IMR-90 (cell line): Measurements from ENCODE around the gene ZYG11A. TPM values are rescaled to one million over a fixed set of nuclear protein-coding genes. Genes with fewer than 3 reads are reported as not detected.

ENCODE experiments used
- ATAC-seq: fragments of 200-7000 bp; cut with Tn5 transposase; 2 replicates; pipeline ENCODE4 v1.9.1; 2020; ENCODE audit warnings: low read depth, mild to moderate bottlenecking, moderate library complexity
- BruUV-seq: library from RNA; stranded (reverse); fragments of 400-500 nt; replicated peaks from 2 replicates; lab custom pipeline; 2021; lab: Mats Ljungman, UMichigan
- CTCF ChIA-PET: fragments of 300-600 bp; formaldehyde crosslinking; extraction: SDS; loops from one replicate; lab custom pipeline; 2021; ENCODE audit warnings: antibody characterized with exemption; lab: Yijun Ruan, JAX
- POLR2A ChIA-PET: fragments of 300-600 bp; sonication (Branson Sonifier 250); formaldehyde crosslinking; loops from one replicate; lab custom pipeline; 2022; ENCODE audit warnings: antibody characterized with exemption; ENCODE audit not compliant: unreplicated experiment; lab: Charles Lee
- DNase-seq: peaks from one replicate; pipeline ENCODE4 v3.0.0; 2013
- H2AFZ ChIP-seq: replicated peaks from 2 replicates; pipeline ENCODE3; 2013; ENCODE audit warnings: low read length, mild to moderate bottlenecking; ENCODE audit not compliant: poor library complexity
- H2AK5ac ChIP-seq: 2 replicates; pipeline ENCODE4 v1.6.1; 2013; ENCODE audit warnings: low read depth, low read length, inconsistent platforms
- H2AK9ac ChIP-seq: replicated peaks from 2 replicates; pipeline ENCODE3; 2013; ENCODE audit warnings: mild to moderate bottlenecking, low read depth, low read length, moderate library complexity; ENCODE audit not compliant: poor library complexity
- H2BK120ac ChIP-seq: 2 replicates; pipeline ENCODE4 v1.6.1; 2013; ENCODE audit warnings: low read depth, low read length, inconsistent platforms
- H2BK15ac ChIP-seq: 3 replicates; pipeline ENCODE4 v1.6.1; 2013; ENCODE audit warnings: low read depth, low read length, inconsistent platforms
- H2BK20ac ChIP-seq: 2 replicates; pipeline ENCODE4 v1.6.1; 2013; ENCODE audit warnings: low read depth, mild to moderate bottlenecking, inconsistent platforms, low read length, moderate library complexity
- H2BK5ac ChIP-seq: 2 replicates; pipeline ENCODE4 v1.6.1; 2013; ENCODE audit warnings: mild to moderate bottlenecking, low read depth, low read length, inconsistent platforms; ENCODE audit not compliant: poor library complexity, severe bottlenecking
- H3K14ac ChIP-seq: replicated peaks from 2 replicates; pipeline ENCODE4 v1.6.1; 2013; ENCODE audit warnings: low read depth, low read length, inconsistent platforms
- H3K18ac ChIP-seq: 2 replicates; pipeline ENCODE4 v1.6.1; 2013; ENCODE audit warnings: low read depth, low read length, control low read depth
- H3K23ac ChIP-seq: 2 replicates; pipeline ENCODE4 v1.6.1; 2013; ENCODE audit warnings: low read depth, low read length, inconsistent platforms
- H3K27ac ChIP-seq: 2 replicates; pipeline ENCODE4 v1.5.1; 2013; ENCODE audit warnings: mild to moderate bottlenecking, control low read depth, low read length; ENCODE audit not compliant: insufficient read depth
- H3K27me3 ChIP-seq: 2 replicates; pipeline ENCODE4 v1.6.1; 2013; ENCODE audit warnings: low read length; ENCODE audit not compliant: control insufficient read depth, insufficient read depth
- H3K36me3 ChIP-seq: 2 replicates; pipeline ENCODE4 v1.6.1; 2013; ENCODE audit warnings: low read length, mixed read lengths; ENCODE audit not compliant: control insufficient read depth, insufficient read depth
- H3K4ac ChIP-seq: 2 replicates; pipeline ENCODE4 v1.6.1; 2013; ENCODE audit warnings: low read depth, low read length, inconsistent platforms
- H3K4me1 ChIP-seq: 2 replicates; pipeline ENCODE4 v1.6.1; 2013; ENCODE audit warnings: low read length, mixed read lengths; ENCODE audit not compliant: control insufficient read depth, insufficient read depth
- H3K4me2 ChIP-seq: 2 replicates; pipeline ENCODE4 v1.6.1; 2013; ENCODE audit warnings: low read depth, mild to moderate bottlenecking, control low read depth, low read length, moderate library complexity
- H3K4me3 ChIP-seq: 2 replicates; pipeline ENCODE4 v1.5.1; 2013; ENCODE audit warnings: low read depth, mild to moderate bottlenecking, control low read depth, low read length, moderate library complexity; ENCODE audit not compliant: insufficient read depth
- H3K56ac ChIP-seq: 2 replicates; pipeline ENCODE4 v1.6.1; 2013; ENCODE audit warnings: low read length, inconsistent platforms; ENCODE audit not compliant: insufficient read depth; ENCODE audit errors: extremely low read depth
- H3K79me1 ChIP-seq, 2 experiments: 2 replicates each; pipeline ENCODE4 v1.6.1; 2013; ENCODE audit warnings: low read length in 2 of 2, inconsistent platforms in 1 of 2, low read depth in 1 of 2
- H3K9ac ChIP-seq: 2 replicates; pipeline ENCODE4 v1.6.1; 2013; ENCODE audit warnings: low read depth, low read length, control low read depth
- H3K9me1 ChIP-seq: 2 replicates; pipeline ENCODE4 v1.6.1; 2013; ENCODE audit warnings: low read length, inconsistent platforms; ENCODE audit not compliant: insufficient read depth
- H3K9me3 ChIP-seq: 2 replicates; pipeline ENCODE4 v1.6.1; 2013; ENCODE audit warnings: low read length; ENCODE audit not compliant: control insufficient read depth, insufficient read depth
- H4K20me1 ChIP-seq: 2 replicates; pipeline ENCODE4 v1.6.1; 2013; ENCODE audit warnings: low read length, inconsistent platforms; ENCODE audit not compliant: insufficient read depth
- H4K5ac ChIP-seq: 2 replicates; pipeline ENCODE4 v1.6.1; 2013; ENCODE audit warnings: mild to moderate bottlenecking, low read depth, low read length, control low read depth
- H4K8ac ChIP-seq, 2 experiments: 2 replicates each; pipeline ENCODE4 v1.6.1; 2013; ENCODE audit warnings: low read depth in 2 of 2, low read length in 2 of 2, control low read depth in 1 of 2, inconsistent platforms in 1 of 2
- H4K91ac ChIP-seq: 2 replicates; pipeline ENCODE4 v1.6.1; 2013; ENCODE audit warnings: low read depth, low read length, inconsistent platforms; ENCODE audit not compliant: insufficient read depth
- CEBPB ChIP-seq: IDR thresholded peaks from 2 replicates; pipeline ENCODE4 v1.6.1; 2012; ENCODE audit warnings: low read depth, low read length, improper control_type of control experiment
- FOS ChIP-seq: fragments of 150-350 bp; IDR thresholded peaks from 2 replicates; pipeline ENCODE4 v1.6.1; 2016; ENCODE audit warnings: low read depth, low read length
- MXI1 ChIP-seq: IDR thresholded peaks from 2 replicates; pipeline ENCODE4 v1.6.1; 2012; ENCODE audit warnings: low read depth, mild to moderate bottlenecking, low read length, moderate library complexity, borderline replicate concordance
- NFE2L2 ChIP-seq: fragments of 150-350 bp; IDR thresholded peaks from 2 replicates; pipeline ENCODE4 v1.6.1; 2016; ENCODE audit warnings: low read depth, mild to moderate bottlenecking, low read length
- RAD21 ChIP-seq: IDR thresholded peaks from 2 replicates; pipeline ENCODE4 v1.6.1; 2012; ENCODE audit warnings: low read length, improper control_type of control experiment
- RFX5 ChIP-seq: IDR thresholded peaks from 2 replicates; pipeline ENCODE4 v1.8.0; 2012; ENCODE audit warnings: low read depth, mild to moderate bottlenecking, low read length, moderate library complexity
- SMC3 ChIP-seq: fragments of 150-350 bp; IDR thresholded peaks from 2 replicates; pipeline ENCODE4 v1.6.1; 2016; ENCODE audit warnings: low read depth, mild to moderate bottlenecking, antibody characterized with exemption, low read length, moderate library complexity
- WGBS, 2 experiments: methylation state at CpG; one replicate each; pipeline versions ENCODE4 v1.1.5 to v1.1.7; 2013; ENCODE audit warnings: missing lambda C conversion rate in 2 of 2; ENCODE audit not compliant: insufficient read length in 1 of 2; ENCODE audit errors: extremely low coverage in 2 of 2; 5-methylcytosine and 5-hydroxymethylcytosine counted together
- dilution Hi-C: fragments of 300-500 bp; cut with HindIII; formaldehyde crosslinking; loops from one replicate; pipeline ENCODE4 v1.14.3; 2018; ENCODE audit warnings: low sequenced_read_pairs; ENCODE audit not compliant: unreplicated experiment
- in situ Hi-C: fragments of 300-500 bp; cut with MboI; formaldehyde crosslinking; loops from 3 replicates; pipeline ENCODE4 v1.14.3; 2019; ENCODE audit warnings: low sequenced_read_pairs, inconsistent platforms, mixed read lengths
- intact Hi-C: fragments of 100-400 bp; cut with micrococcal nuclease; formaldehyde crosslinking; loops from 2 replicates; pipeline ENCODE4 v1.10.0; 2022
- polyA plus RNA-seq, 3 experiments: library from polyadenylated mRNA; depleted of rRNA; stranded (reverse); fragments of >200 nt; gene quantifications; 2 replicates each; pipeline ENCODE4 v1.2.3, GENCODE V29; 2012; ENCODE audit warnings: low replicate concordance in 1 of 3
- total RNA-seq: library from RNA; depleted of rRNA; stranded (reverse); fragments of >200 nt; gene quantifications from 2 replicates; pipeline ENCODE4 v1.2.3, GENCODE V29; 2012
- TF ChIP-seq, protein P1 (sequence below): fragments of 150-350 bp; IDR thresholded peaks from 2 replicates; pipeline ENCODE4 v1.6.1; 2016; ENCODE audit warnings: low read depth, mild to moderate bottlenecking, low read length, moderate library complexity, borderline replicate concordance

ZYG11A gene
- total and polyA plus RNA-seq, 2 of the 4 experiments (the other 2 are of a cell fraction) = 0.63 to 2.0 TPM

DNA sequence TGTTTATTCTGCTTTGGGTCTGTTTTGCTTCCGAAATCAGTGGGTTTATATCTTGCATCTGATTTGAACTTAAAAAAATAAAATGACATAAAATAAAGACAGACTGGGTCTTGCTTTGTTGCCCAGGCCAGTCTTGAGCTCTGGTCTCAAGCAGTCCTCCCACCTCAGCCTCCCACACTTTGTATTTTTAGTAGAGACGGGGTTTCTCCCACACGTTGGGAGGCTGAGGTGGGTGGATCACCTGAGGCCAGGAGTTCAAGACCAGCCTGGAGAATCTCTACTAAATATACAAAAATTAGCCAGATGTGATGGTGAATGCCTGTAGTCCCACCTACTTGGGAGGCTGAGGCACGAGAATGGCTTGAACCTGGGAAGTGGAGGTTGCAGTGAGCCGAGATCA lies 5.9 kb downstream of the ZYG11A start:
- no peaks in the 10 kb centered on the region for H3K36me3 ChIP-seq
- no peak overlapping the region for H4K91ac ChIP-seq

More for the DNA sequence above, 5.9 kb downstream of the ZYG11A start:
- Histone ChIP-seq H3K9me1 (no peaks in the 10 kb centered on the region; the same call in 1 of the 2 replicates), H3K23ac (no peak overlapping the region), H4K20me1 (no peaks in the 10 kb centered on the region), H3K14ac (no peak overlapping the region), H3K79me1 (peaks cover 3 to 4% of the 10 kb centered on the region in 2 experiments; a peak in 3 of 4 replicates), H4K5ac (no peak overlapping the region), H3K4me3 (no peak overlapping the region), H3K18ac (no peak overlapping the region), H3K4ac (no peak overlapping the region), H3K4me1 (no peaks in the 10 kb centered on the region), H2BK120ac (no peak overlapping the region), H3K4me2 (no peak overlapping the region), H2AFZ (no peak overlapping the region), H2AK5ac (no peak overlapping the region), H3K27me3 (no peaks in the 10 kb centered on the region), H3K27ac (no peak overlapping the region), H2AK9ac (no peak overlapping the region), H2BK5ac (no peak overlapping the region), H2BK15ac (no peak overlapping the region), H4K8ac (no peak overlapping the region), H3K56ac (no peak overlapping the region), H3K9me3 (no peaks in the 10 kb centered on the region), H2BK20ac (no peak overlapping the region), H3K9ac (no peak overlapping the region)
- no peak for DNase-seq
- in situ Hi-C loops (no loop called here), dilution Hi-C loops (no loop called here), intact Hi-C loops (no loop called here)
- ChIA-PET CTCF (interaction anchor here (0.7 kb wide), 1 partner anchor 70 kb away, joined by 3 read pairs; no protein-coding TSS in a partner anchor), POLR2A (no interaction called here)
- TF ChIP-seq FOS (no peak), CEBPB (no peak), RAD21 (no peak), RFX5 (no peak), SMC3 (no peak), MXI1 (no peak), NFE2L2 (no peak)
- TF ChIP-seq, protein P1, sequence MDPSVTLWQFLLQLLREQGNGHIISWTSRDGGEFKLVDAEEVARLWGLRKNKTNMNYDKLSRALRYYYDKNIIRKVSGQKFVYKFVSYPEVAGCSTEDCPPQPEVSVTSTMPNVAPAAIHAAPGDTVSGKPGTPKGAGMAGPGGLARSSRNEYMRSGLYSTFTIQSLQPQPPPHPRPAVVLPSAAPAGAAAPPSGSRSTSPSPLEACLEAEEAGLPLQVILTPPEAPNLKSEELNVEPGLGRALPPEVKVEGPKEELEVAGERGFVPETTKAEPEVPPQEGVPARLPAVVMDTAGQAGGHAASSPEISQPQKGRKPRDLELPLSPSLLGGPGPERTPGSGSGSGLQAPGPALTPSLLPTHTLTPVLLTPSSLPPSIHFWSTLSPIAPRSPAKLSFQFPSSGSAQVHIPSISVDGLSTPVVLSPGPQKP = no peak
- WGBS, 2 experiments = no CpG with 5 or more reads among the region's 5 CpGs
- no peak for ATAC-seq
- no TSS peak for BruUV-seq
